Vagina (tissue), 2 donors: ENCODE measurements around the gene RIN2.

Experiments used
- POLR2A ChIP-seq, 2 donors: fragments of 450-650 bp; IDR thresholded peaks; one replicate each; pipeline ENCODE4 v1.6.1; 2017; ENCODE audit warnings: antibody characterized with exemption in 2 of 2, mild to moderate bottlenecking in 2 of 2, moderate library complexity in 2 of 2
- POLR2AphosphoS5 ChIP-seq, 2 donors: sonication (generic); formaldehyde crosslinking; IDR thresholded peaks; one replicate each; pipeline ENCODE4 v1.9.0; 2017; ENCODE audit warnings: antibody characterized with exemption in 2 of 2, mild to moderate bottlenecking in 2 of 2, low read depth in 1 of 2; ENCODE audit not compliant: insufficient read depth in 1 of 2
- TF ChIP-seq, protein P1 (sequence below), 3 experiments: fragments of 450-650 bp in 2 of 3; fragments of 200-600 bp in 1 of 3; sonication (generic) in 1 of 3; IDR thresholded peaks; one replicate each; pipeline ENCODE4 v1.5.1; 2017 to 2019; ENCODE audit warnings: antibody characterized with exemption in 3 of 3, mild to moderate bottlenecking in 2 of 3, moderate library complexity in 2 of 3

- TF ChIP-seq, protein P1, sequence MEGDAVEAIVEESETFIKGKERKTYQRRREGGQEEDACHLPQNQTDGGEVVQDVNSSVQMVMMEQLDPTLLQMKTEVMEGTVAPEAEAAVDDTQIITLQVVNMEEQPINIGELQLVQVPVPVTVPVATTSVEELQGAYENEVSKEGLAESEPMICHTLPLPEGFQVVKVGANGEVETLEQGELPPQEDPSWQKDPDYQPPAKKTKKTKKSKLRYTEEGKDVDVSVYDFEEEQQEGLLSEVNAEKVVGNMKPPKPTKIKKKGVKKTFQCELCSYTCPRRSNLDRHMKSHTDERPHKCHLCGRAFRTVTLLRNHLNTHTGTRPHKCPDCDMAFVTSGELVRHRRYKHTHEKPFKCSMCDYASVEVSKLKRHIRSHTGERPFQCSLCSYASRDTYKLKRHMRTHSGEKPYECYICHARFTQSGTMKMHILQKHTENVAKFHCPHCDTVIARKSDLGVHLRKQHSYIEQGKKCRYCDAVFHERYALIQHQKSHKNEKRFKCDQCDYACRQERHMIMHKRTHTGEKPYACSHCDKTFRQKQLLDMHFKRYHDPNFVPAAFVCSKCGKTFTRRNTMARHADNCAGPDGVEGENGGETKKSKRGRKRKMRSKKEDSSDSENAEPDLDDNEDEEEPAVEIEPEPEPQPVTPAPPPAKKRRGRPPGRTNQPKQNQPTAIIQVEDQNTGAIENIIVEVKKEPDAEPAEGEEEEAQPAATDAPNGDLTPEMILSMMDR (IDR thresholded peaks at IDR 0.05), result no peak
- TF ChIP-seq POLR2A (IDR thresholded peaks at IDR 0.05) (no peak), POLR2AphosphoS5 (IDR thresholded peaks at IDR 0.05; ENCODE audit: insufficient read depth in 1 of 2, low read depth in 1 of 2) (no peak)
Observed at GRCh38 chr20:19793716-19794115, 35.7 kb downstream of the RIN2 start.
